Liver (tissue), 9 donors: ENCODE results near the gene DPM2. TPM values are rescaled to one million over a fixed set of nuclear protein-coding genes. Genes with fewer than 3 reads are reported as not detected.
A peak's percentile ranks its signal among the peaks of the same experiment; 100 is the strongest.

ENCODE experiments used
- DNase-seq: peaks from one replicate; pipeline ENCODE4 v3.0.0-alpha.2; 2017; ENCODE audit warnings: low spot score
- H3K27ac ChIP-seq, 2 donors: one replicate each; pipeline ENCODE4 v1.7.0; 2013; ENCODE audit warnings: inconsistent platforms in 2 of 2, low read length in 2 of 2, control low read depth in 1 of 2, low read depth in 1 of 2, mild to moderate bottlenecking in 1 of 2
- H3K27me3 ChIP-seq, 4 donors: one replicate each; pipeline versions ENCODE4 v1.6.1 to v1.7.0; 2013; ENCODE audit warnings: low read length in 3 of 4, inconsistent platforms in 1 of 4, mild to moderate bottlenecking in 1 of 4, moderate library complexity in 1 of 4; ENCODE audit not compliant: control insufficient read depth in 4 of 4, insufficient read depth in 4 of 4
- H3K36me3 ChIP-seq, 4 donors: one replicate each; pipeline versions ENCODE4 v1.6.1 to v1.7.0; 2013; ENCODE audit warnings: low read length in 3 of 4, mild to moderate bottlenecking in 3 of 4, low read depth in 1 of 4, moderate library complexity in 1 of 4; ENCODE audit not compliant: control insufficient read depth in 4 of 4, insufficient read depth in 3 of 4
- H3K4me1 ChIP-seq, 4 donors: one replicate each; pipeline versions ENCODE4 v1.6.1 to v1.7.0; 2013; ENCODE audit warnings: low read length in 3 of 4, mild to moderate bottlenecking in 3 of 4, moderate library complexity in 1 of 4; ENCODE audit not compliant: control insufficient read depth in 4 of 4, insufficient read depth in 4 of 4
- H3K4me3 ChIP-seq, 3 donors: one replicate each; pipeline versions ENCODE4 v1.6.1 to v1.7.0; 2013; ENCODE audit warnings: low read length in 3 of 3, control low read depth in 1 of 3, low read depth in 1 of 3, mild to moderate bottlenecking in 1 of 3
- H3K9ac ChIP-seq, 2 donors: one replicate each; pipeline ENCODE4 v1.7.0; 2013; ENCODE audit warnings: low read length in 2 of 2, mild to moderate bottlenecking in 2 of 2, moderate library complexity in 2 of 2, control low read depth in 1 of 2, low read depth in 1 of 2
- H3K9me3 ChIP-seq, 4 donors: one replicate each; pipeline versions ENCODE4 v1.6.1 to v1.7.0; 2013; ENCODE audit warnings: low read length in 3 of 4; ENCODE audit not compliant: control insufficient read depth in 4 of 4
- EGR1 ChIP-seq, 2 donors: IDR thresholded peaks; 2 replicates each; pipeline ENCODE4 v1.6.1; 2016 to 2018; ENCODE audit warnings: antibody characterized with exemption in 2 of 2, low read depth in 2 of 2
- FOXA1 ChIP-seq: IDR thresholded peaks from 2 replicates; pipeline ENCODE4 v1.6.1; 2016; ENCODE audit warnings: antibody characterized with exemption
- FOXA2 ChIP-seq: IDR thresholded peaks from 2 replicates; pipeline ENCODE4 v1.6.1; 2016; ENCODE audit warnings: antibody characterized with exemption
- GABPA ChIP-seq, 2 donors: IDR thresholded peaks in 1 of 2; conservative IDR thresholded peaks in 1 of 2; 2 replicates each; pipeline ENCODE4 v1.6.1; 2016; ENCODE audit warnings: antibody characterized with exemption in 2 of 2, mild to moderate bottlenecking in 1 of 2, moderate library complexity in 1 of 2
- HNF4A ChIP-seq, 2 donors: conservative IDR thresholded peaks; 2 replicates each; pipeline ENCODE4 v1.6.1; 2016; ENCODE audit warnings: antibody characterized with exemption in 2 of 2, mild to moderate bottlenecking in 2 of 2
- JUND ChIP-seq, 2 donors: IDR thresholded peaks; 2 replicates each; pipeline ENCODE4 v1.6.1; 2016; ENCODE audit warnings: antibody characterized with exemption in 2 of 2
- MAX ChIP-seq: IDR thresholded peaks from 2 replicates; pipeline ENCODE4 v1.6.1; 2016; ENCODE audit warnings: antibody characterized with exemption
- NR2F2 ChIP-seq: IDR thresholded peaks from 2 replicates; pipeline ENCODE4 v1.6.1; 2016; ENCODE audit warnings: antibody characterized with exemption
- RAD21 ChIP-seq, 2 donors: IDR thresholded peaks; 2 replicates each; pipeline ENCODE4 v1.6.1; 2016; ENCODE audit warnings: antibody characterized with exemption in 2 of 2, mild to moderate bottlenecking in 2 of 2
- REST ChIP-seq: IDR thresholded peaks from 2 replicates; pipeline ENCODE4 v1.6.1; 2016; ENCODE audit warnings: antibody characterized with exemption, mild to moderate bottlenecking
- RXRA ChIP-seq, 2 donors: IDR thresholded peaks; 2 replicates each; pipeline ENCODE4 v1.6.1; 2017 to 2018; ENCODE audit warnings: antibody characterized with exemption in 2 of 2, mild to moderate bottlenecking in 1 of 2
- SP1 ChIP-seq: IDR thresholded peaks from 2 replicates; pipeline ENCODE4 v1.6.1; 2018; ENCODE audit warnings: antibody characterized with exemption, mild to moderate bottlenecking
- TAF1 ChIP-seq: conservative IDR thresholded peaks from 2 replicates; pipeline ENCODE4 v1.6.1; 2016; ENCODE audit warnings: antibody characterized with exemption, mild to moderate bottlenecking
- YY1 ChIP-seq: IDR thresholded peaks from 2 replicates; pipeline ENCODE4 v1.6.1; 2016; ENCODE audit warnings: antibody characterized with exemption, mild to moderate bottlenecking
- ZBTB33 ChIP-seq: IDR thresholded peaks from 2 replicates; pipeline ENCODE4 v1.6.1; 2016; ENCODE audit warnings: antibody characterized with exemption
- WGBS: extraction: QIAGEN DNeasy Blood & Tissue Kit; methylation state at CpG from one replicate; pipeline ENCODE4 v1.1.7; 2013; 5-methylcytosine and 5-hydroxymethylcytosine counted together
- polyA plus RNA-seq, 2 donors: library from polyadenylated mRNA; stranded (reverse) in 1 of 2; unstranded in 1 of 2; fragments of 200-250 nt in 1 of 2; fragments of >200 nt in 1 of 2; fragmentation: Nextera tagmentation in 1 of 2; extraction: Ambion mirVana in 1 of 2; gene quantifications; one replicate each; pipeline versions ENCODE4 v1.2.1 to v1.2.3, GENCODE V29; 2013 to 2015
- total RNA-seq, 2 donors: library from RNA; depleted of rRNA; stranded (reverse); fragments of >200 nt; gene quantifications; one replicate each; pipeline ENCODE4 v1.2.3, GENCODE V29; 2014
- TF ChIP-seq, protein P1 (sequence below): fragments of 150-350 bp; IDR thresholded peaks from 2 replicates; pipeline ENCODE4 v1.5.1; 2017; ENCODE audit warnings: improper control_type of control experiment, low read depth, low read length; ENCODE audit not compliant: missing input control
- TF ChIP-seq, protein P2 (sequence below): IDR thresholded peaks from 2 replicates; pipeline ENCODE4 v1.6.1; 2016; ENCODE audit warnings: antibody characterized with exemption
- donor health status: healthy.
- donor health status: healthy.
- donor health status: healthy.
- donor health status: healthy.
- donor health status: healthy.

Gene DPM2
- total and polyA plus RNA-seq, 4 donors: 9.3 to 25.0 (median 22.0) TPM

DNA sequence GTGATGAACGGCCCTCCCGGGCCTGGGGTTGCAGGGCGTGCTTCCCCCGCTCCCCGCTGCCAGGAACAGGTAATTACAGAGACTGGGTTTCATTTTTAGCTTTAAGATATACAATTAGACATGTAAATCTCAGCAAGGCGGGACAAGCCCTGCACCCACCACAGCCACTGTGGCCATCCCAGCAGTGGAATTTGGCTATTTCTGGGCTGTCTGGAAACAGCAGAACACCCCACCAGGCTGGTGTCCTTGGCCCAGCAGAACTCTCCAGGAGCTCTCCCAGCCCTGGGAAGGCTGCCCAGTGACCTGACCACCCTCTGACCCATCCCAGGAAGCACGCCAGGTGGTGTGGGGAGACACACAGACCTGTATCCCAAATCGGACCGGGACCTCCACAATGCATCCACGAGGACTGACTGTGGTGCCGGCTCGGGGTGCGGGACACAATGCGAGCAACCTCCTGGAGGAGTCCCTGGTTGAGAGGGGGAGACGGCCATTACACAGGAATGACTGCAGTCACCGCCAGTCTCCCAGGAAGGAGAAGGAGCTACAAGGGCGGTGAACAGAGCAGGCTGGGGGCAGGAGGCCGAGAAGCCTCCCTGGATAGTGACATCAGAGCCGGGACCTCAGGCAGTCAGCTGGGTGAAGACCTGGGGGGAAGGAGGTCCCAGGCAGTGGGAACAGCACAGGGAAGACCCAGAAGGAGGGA lies 25.9 kb upstream of the DPM2 start:
- H3K9me3 ChIP-seq: no peaks in the 10 kb centered on the region
- no peak for TF ChIP-seq GABPA (IDR thresholded peaks at IDR 0.05 in 1 of 2, conservative IDR thresholded peaks at IDR 0.05 in 1 of 2)
- no peak for TF ChIP-seq NR2F2
- TF ChIP-seq HNF4A (conservative IDR thresholded peaks at IDR 0.05): peak; percentile 43 to 77
- TF ChIP-seq JUND (IDR thresholded peaks at IDR 0.05): peak in 1 of 2 donors; percentile 61
- TF ChIP-seq FOXA2: no peak
- TF ChIP-seq YY1: peak; percentile 50
- TF ChIP-seq FOXA1: no peak
- TF ChIP-seq, protein P1, sequence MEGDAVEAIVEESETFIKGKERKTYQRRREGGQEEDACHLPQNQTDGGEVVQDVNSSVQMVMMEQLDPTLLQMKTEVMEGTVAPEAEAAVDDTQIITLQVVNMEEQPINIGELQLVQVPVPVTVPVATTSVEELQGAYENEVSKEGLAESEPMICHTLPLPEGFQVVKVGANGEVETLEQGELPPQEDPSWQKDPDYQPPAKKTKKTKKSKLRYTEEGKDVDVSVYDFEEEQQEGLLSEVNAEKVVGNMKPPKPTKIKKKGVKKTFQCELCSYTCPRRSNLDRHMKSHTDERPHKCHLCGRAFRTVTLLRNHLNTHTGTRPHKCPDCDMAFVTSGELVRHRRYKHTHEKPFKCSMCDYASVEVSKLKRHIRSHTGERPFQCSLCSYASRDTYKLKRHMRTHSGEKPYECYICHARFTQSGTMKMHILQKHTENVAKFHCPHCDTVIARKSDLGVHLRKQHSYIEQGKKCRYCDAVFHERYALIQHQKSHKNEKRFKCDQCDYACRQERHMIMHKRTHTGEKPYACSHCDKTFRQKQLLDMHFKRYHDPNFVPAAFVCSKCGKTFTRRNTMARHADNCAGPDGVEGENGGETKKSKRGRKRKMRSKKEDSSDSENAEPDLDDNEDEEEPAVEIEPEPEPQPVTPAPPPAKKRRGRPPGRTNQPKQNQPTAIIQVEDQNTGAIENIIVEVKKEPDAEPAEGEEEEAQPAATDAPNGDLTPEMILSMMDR: no peak
- peak; percentile 68 to 91 for TF ChIP-seq RXRA (IDR thresholded peaks at IDR 0.05)
- no peak for TF ChIP-seq MAX
- TF ChIP-seq ZBTB33: no peak
- TF ChIP-seq REST: no peak
- TF ChIP-seq RAD21 (IDR thresholded peaks at IDR 0.05): peak; percentile 10 to 15
- TF ChIP-seq, protein P2, sequence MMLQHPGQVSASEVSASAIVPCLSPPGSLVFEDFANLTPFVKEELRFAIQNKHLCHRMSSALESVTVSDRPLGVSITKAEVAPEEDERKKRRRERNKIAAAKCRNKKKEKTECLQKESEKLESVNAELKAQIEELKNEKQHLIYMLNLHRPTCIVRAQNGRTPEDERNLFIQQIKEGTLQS: no peak
- no peak for TF ChIP-seq TAF1
- TF ChIP-seq SP1: no peak
- no peak for TF ChIP-seq EGR1 (IDR thresholded peaks at IDR 0.05; ENCODE audit: low read depth in 2 of 2)
- 47% methylated on average over 19 of the region's 19 CpGs for WGBS
- H3K4me3 ChIP-seq: no peak overlapping the region
- no peaks in the 10 kb centered on the region for H3K27me3 ChIP-seq
- H3K27ac ChIP-seq: peak overlapping the region; percentile 15 to 73
- peaks cover 31 to 69% (median 55%) of the 10 kb centered on the region in 4 donors for H3K4me1 ChIP-seq
- H3K9ac ChIP-seq: no peak overlapping the region
- no peak for DNase-seq
- no peaks in the 10 kb centered on the region for H3K36me3 ChIP-seq
